HK-2 (cell line): Measurements from ENCODE around the gene XCR1.

Source experiments
- DNase-seq: peaks from one replicate; pipeline ENCODE4 v3.0.0-alpha.2; 2018; ENCODE audit not compliant: unreplicated experiment

Gene XCR1

DNA sequence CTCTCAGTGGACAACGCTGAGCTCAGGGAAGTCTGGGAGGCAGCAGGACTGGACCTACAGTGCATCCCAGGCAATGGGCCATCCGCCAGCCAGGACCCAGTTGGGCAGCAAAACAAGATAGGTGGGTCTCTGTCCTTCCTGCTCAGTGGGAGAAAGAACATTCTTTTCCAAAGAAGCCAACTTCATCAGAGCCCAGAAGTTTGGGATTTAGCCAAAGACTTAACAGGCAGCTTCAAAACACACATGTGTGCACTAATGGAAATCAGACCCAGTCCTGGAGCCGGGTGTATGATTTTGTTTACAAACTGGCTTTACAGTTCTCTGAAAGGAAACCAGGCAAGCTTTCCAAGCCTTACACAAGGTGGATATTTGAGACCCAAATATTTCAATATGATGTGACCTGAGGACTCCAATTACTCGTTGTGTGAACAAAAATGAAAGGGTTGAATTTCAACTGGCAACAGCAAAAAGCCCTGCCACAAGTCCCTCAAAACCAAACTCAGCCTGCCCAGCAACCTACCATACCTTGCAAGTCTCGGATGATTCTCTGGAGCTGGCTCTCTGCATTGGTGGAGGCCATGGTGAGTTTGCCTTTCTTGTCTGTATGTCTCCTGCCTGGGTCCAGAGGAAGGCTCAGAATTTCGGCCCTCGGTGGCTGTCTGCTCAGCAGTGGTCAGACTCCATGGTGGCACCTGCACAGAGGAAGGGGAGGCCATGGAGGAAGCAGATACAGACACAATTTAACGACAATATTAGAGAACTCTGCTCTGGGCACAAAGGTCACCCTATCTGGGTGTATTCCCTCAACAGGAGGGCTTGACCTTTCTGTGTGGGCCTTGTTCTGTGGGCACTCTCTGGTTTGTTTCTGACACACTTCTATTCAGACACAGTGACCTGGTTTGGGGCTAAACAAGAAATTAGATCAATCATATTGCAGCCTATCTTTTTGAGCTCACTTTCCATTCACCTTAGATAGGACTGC, 42.7 kb downstream of the XCR1 start:
- no peak for DNase-seq

GRCh38 chr3:45983770-45984169, 43.5 kb downstream of the XCR1 start:
- DNase-seq: no peak

DNA sequence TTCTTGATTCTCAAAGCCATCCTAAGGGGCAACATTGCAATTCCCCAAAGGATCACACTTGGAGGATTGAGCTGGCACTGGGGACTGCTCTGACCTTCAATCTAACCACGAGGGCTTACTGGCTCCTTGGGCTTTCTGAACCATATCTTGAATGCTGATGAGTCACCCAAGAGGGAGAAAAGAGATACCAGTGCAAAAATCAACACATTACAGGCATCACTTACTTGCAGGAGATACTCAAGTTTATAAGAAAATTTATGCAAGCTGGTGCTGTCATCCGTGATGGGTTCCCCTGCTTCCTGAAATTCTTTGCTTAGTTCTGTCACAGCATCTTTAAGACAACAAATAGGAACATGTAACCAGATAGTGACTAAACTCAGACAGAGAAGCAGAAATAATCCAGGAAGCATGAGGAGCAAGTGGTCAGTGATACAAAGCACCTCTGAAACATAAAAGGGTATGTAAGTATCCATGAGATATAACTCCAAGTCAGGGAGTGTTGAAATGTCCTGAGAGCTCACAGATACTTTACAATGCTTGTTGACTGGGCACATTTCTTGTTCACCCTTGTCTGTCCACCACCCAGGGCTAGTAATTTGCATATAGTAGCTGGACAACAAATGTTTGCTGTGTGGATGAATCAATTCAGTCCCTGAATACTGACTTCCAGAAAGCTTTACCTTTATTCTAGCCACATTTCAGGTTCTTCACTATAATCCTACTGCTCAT, 45.8 kb downstream of the XCR1 start:
- no peak for DNase-seq

- DNase-seq: no peak
These were observed 46.5 kb downstream of the XCR1 start for GRCh38 chr3:45980819-45981218.

DNA sequence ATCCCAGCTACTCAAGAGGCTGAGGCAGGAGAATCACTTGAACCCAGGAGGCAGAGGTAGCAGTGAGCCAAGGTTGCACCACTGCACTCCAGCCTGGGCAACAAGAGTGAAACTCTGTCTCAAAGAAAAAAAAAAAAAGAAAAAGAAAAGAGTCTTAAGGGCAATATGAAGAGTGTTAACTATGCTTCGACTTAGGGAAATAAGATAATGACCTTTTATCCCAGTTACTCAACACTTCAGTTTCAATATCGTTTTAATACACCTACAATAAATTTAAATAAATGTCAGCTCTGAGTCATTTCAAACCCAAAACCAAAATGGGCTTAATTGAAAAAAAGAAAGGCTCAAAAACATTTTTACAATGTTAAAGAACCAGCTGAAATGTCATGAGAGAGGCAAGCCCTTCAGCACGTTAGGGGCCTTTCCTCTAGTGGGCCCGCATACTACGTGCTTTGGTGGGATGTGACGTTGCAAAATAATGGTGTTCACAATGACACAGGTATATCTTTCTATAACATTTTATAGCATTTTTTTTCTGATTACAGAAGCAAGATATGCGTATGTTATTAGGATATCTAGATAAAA, 47.0 kb downstream of the XCR1 start:
- no peak for DNase-seq

DNA sequence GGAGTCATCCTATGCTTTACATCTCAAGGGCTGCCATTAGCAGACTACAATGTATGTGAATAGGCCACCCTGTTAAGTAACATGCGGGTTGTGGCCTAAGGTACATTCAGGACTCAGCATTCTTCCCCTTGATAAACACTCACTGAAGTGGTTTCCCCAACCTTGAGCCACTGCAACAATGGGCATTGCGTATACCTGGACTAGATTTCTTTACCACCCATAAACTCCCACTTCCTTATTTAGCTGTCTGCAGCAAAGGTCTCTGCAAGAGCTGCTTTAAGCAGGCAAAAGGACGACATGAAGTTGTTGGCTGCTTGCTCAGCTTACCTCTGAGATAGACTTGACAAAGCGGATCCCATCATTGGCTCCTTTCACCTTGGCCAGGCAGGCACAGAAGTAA, 47.9 kb downstream of the XCR1 start:
- no peak for DNase-seq

DNA sequence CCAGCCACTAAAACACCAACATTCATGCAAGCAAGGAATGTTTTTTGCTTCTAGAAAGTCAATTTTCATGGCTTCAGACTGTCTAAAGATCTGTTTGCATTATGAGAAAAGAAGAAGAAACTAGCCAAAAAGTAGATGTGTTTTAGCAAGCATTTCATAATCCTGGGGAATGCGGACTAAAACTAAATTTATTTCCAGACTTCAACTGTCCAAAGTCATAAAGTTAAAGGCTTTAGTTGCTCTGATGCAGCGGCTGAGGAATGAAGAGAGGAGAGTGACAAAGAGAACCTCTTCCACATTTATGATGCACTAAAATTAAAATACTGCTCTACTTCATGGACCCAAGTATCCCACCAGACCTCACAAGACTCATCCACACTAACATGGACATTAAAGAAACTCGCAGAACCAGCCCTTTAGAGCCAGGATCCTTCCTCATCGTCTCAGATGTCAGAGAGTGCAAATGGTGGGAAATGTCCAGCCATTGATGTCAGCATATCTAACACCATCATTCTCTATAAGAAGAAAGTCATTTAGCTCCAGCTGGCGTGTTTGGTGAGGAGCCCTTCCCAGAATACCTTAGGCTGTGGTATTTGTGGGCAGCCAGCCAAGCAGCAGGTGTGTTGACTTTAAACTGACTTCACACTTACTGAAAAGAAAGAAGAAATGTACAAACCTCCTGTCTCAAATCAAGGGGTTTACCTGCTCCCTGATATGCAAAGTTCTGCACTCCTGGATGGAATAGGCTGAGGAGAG, 49.1 kb downstream of the XCR1 start:
- DNase-seq: no peak

GRCh38 chr3:45976191-45977091, 50.8 kb downstream of the XCR1 start:
- DNase-seq: no peak

DNA sequence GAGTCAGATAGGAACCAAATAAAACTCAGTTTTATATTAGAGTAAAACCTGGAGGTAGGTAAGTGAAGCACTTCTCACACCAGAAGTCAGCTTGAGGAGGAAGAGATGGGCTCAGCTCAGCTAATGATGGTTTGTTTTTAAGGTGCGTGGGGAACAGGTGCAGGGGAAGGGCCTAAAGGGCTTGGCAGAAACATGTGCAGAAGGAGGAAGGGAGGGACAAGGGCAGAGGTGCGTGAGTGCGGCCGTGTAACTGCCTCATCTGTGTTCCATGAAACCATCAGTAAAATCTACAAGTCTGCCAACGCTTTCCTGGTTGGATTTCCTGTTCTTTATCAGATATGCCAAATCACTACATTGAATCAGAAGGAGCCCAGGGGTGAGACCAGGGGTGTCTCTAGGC, 51.6 kb downstream of the XCR1 start:
- DNase-seq: no peak

GRCh38 chr3:45974686-45975085, 52.6 kb downstream of the XCR1 start:
- no peak for DNase-seq

- no peak for DNase-seq
These were observed 54.5 kb downstream of the XCR1 start for GRCh38 chr3:45972534-45973402.

DNA sequence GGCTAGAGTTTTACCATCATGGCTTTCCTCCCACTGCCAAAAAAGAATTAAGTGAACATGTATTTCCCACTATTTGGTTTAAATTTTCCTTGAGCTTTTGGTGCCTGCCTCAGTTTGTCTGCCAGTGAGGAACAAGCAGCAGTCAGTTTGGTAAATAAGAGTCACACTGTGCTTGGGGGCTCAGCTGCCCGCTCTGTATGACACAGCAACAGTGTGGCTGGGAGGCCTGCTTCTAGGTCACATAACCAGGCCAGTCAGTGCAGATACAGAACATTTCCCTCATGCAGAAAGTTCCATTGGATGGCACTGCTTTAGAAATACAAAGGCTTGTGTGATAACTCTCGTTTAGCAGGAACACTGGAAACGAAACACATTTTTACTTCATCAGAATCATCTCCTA, 57.3 kb downstream of the XCR1 start:
- no peak for DNase-seq

DNA sequence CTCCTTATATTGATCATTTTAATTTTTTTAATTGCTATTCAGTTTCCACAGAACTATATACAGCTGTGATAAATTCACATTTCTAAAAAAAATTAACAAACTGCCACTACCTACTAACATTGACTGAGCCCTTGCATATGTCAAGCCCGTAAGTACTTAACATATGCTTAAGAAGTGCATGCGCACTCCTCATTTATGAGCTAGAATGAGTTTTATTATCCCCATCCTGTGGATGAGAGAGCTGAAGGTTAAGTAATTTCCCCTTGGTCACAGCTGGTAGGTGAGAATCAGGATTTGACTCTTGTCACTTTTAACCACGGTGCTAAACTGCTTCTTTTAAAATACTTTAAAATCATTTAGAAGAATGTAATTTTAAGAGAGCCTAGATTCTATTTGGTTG, 58.2 kb downstream of the XCR1 start:
- no peak for DNase-seq

DNA sequence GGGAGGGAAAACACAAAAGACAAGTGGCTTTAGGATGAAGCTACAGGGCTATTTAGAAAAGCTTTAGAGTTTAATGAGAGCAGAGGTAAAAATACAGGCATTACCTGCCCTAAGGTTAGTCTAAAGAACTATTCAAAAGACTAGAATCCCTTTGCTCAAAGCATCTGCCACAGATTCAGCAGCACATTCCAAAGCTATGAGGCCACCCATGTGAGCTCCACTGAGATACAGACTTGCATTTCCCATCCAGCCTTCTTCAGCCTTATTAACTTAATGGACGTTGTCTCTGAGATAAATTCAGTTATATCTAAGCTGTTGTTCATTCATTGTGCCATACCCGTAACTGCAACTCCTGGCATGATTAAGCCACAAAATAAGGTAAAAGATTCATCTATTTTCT, 58.6 kb downstream of the XCR1 start:
- no peak for DNase-seq

DNA sequence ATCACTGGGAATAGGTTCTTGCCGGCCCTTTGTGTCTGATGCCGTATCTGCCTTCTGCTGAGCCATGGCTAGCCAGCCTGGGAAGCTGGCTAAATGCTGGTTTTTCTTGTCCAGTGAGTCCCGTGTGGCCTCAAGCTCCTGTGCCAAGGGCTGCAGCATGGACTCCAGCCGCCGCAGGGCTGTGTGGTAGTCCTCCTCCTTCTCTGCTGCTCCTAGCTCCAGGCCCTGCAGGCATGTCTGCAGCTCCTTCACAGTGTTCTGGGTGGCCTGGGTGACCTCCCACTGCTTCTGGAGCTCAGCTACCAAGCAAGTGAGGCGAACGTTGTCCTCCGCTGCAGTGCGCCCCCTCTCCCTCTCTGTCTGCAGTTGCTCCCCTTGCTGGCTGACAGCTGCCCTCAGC, 59.1 kb downstream of the XCR1 start:
- no peak for DNase-seq

GRCh38 chr3:45967724-45968123, 59.6 kb downstream of the XCR1 start:
- no peak for DNase-seq
